Right lung (tissue), 5 donors: ENCODE results near the gene FOXA1. TPM values are rescaled to one million over a fixed set of nuclear protein-coding genes. Genes with fewer than 3 reads are reported as not detected.

Experiments
- DNase-seq, 2 donors: peaks; one replicate each; pipeline ENCODE4 v3.0.0-alpha.2; 2013
- polyA plus RNA-seq, 5 donors: library from polyadenylated mRNA; unstranded; fragments of 120-200 nt; gene quantifications; one replicate each; pipeline versions ENCODE4 v1.2.1 to v1.2.3, GENCODE V29; 2013; ENCODE audit warnings: inconsistent platforms in 1 of 5, low replicate concordance in 1 of 5; ENCODE audit not compliant: insufficient read length in 5 of 5, insufficient read depth in 1 of 5

Gene FOXA1
- polyA plus RNA-seq, 5 donors, result 39.6 to 55.6 (median 45.5) TPM

DNA sequence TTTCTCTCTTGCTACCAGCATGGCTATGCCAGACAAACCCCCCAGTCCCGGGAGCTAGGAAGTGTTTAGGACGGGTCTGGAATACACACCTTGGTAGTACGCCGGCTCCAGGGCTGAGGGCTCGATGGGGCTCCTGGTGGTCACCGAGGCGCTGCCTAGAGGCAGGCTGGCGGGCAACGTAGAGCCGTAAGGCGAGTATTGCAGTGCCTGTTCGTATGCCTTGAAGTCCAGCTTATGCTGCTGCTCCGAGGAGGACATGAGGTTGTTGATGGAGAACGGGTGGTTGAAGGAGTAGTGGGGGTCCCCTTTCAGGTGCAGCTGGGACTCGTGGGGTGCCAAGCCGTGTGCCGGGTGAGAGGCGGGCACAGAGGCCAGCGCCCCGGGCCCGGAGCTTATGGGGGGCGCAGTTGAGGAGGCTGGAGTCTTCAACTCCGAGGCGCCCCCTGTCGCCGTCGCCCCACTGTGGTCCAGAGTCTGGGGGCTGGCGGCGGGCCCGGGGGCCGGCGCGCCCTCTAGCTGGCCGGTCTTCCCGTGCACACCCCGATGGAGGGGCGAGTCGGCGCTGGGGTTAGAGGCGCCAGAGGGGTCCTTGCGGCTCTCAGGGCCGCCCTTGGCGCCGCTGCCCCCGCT, 3.6 kb downstream of the FOXA1 start:
- DNase-seq, result peak; percentile 43 to 47

- DNase-seq, result peak; percentile 25 to 30
These were observed 4.5 kb downstream of the FOXA1 start for GRCh38 chr14:37590428-37591139.

- DNase-seq, result no peak
These were observed 5.2 kb downstream of the FOXA1 start for GRCh38 chr14:37589715-37590427.

DNA sequence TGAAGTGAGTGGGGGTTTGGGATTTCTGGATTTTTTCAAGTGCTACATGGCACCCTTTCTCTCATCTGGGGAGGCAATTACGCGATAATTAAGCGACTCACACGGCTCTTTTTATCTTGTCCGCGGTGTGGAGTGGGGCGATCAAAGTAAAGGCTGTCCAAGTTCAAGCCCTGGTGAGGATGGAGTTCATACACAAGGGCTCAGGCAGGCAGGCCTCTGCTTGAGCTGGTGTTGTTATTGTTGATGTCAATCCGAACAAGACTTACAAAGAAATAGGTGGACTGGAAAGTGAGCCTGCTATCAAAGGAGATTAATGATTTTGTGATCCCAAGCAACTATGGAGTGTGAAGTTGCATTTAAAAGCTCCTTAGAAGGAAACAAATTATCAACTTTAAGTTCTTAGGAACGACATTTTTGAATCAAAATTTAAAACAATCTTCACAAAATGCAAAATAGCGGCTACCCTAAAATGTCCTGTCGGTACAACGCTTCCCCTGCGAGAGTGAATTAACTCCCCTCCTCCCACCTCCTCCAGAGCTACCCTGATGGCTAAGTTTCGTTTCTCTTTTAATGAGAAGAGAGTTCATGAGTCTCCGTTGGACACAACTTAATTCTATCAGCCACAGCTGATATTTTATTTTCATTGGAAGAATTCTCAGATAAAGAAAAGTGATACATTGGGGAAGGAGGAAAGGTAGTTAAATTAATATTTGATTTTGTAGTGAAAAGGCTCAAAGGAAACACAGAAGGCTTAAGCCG, 5.9 kb downstream of the FOXA1 start:
- DNase-seq, result peak; percentile 29 to 34

- DNase-seq, result no peak
These were observed 6.4 kb downstream of the FOXA1 start for GRCh38 chr14:37588667-37588955.

DNA sequence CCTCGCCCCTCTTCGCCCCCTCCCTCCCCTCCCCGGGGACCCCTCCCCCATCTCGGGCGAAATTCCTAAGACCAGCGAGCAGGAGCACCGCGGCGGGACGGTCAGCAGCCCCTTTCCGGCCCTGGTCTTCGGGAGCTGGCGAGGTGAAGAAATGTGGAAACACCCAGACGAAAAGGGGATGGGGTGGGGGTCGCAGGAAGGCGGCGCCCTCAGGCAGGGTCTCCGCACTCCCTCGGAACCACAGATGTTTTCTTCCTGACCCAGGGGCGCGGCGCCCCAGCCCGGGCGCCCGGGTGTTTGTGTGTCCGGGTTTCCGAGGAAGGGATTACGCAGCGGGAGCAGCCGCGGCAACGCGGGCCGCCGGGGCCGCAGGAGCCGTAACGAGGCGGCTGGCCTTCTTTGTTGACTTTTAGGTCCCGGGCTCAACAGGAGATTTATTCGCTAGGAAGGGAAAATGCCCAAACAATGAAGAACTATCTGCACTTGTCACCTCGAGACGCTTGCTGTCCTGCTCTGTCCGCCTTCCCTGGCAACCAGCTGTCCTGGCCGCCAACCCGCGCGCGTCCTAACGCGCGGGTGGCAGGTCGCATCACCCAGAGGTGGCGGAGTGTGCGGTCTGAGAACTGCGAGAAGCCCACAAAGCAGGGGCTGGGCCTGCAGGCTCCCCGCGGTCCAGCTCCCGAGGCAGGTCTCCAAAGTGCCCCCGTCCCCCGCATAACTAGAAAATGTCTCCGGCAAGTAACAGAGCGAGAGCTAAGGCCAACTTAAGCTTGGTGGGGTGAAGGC, 7.0 kb downstream of the FOXA1 start:
- peak; percentile 48 to 52 for DNase-seq

DNA sequence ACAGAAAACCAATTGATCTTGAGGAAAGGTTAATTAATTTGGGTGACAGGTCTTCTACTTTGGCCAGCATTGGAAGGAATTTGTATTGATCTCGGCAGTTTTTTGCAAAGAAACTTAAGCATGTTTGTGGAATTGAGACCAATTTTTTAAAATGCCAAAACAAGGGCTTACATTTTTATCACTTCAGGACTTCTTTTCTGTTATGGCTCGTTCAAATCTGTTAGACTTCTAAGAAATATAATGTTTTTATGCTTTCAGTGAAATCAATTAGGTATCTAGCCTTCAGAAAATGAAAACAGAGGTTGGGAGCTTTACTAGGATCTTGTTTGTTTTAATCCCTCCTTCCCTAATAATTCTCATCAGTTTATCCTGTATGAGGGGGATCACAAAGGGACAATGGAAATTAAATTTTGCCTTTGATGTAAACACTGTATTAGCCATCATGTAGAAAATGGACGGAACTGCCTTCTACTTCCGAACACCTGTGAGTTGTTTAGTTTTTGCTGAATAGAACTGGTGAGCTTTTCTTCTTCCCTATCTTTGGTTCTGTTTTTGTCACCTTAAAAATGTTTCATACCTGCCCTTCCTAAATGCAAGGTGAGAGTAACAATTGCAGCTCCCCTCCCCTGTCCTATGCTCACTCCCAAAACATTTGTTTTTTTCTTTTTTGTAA, 7.8 kb downstream of the FOXA1 start:
- peak; percentile 28 to 34 for DNase-seq

DNA sequence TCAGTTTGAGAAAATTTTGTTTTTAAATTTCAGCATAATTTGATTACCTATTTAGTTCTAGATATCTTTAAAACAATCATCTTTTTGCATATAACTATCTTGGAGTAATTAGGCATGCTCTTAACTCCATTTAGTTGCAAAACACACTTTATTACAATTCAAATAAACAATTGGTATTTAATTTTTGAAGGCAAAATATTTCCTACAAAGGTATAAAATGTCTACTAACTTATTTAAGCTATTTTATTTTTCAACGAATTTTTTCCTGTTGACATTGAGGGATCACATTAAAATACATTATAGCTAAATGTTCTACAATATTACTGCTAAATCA, 8.3 kb downstream of the FOXA1 start:
- no peak for DNase-seq

- peak; percentile 20 to 29 for DNase-seq
These were observed 8.9 kb downstream of the FOXA1 start for GRCh38 chr14:37585971-37586796.

- DNase-seq, result peak; percentile 26 to 37
These were observed 9.9 kb downstream of the FOXA1 start for GRCh38 chr14:37585101-37585511.

DNA sequence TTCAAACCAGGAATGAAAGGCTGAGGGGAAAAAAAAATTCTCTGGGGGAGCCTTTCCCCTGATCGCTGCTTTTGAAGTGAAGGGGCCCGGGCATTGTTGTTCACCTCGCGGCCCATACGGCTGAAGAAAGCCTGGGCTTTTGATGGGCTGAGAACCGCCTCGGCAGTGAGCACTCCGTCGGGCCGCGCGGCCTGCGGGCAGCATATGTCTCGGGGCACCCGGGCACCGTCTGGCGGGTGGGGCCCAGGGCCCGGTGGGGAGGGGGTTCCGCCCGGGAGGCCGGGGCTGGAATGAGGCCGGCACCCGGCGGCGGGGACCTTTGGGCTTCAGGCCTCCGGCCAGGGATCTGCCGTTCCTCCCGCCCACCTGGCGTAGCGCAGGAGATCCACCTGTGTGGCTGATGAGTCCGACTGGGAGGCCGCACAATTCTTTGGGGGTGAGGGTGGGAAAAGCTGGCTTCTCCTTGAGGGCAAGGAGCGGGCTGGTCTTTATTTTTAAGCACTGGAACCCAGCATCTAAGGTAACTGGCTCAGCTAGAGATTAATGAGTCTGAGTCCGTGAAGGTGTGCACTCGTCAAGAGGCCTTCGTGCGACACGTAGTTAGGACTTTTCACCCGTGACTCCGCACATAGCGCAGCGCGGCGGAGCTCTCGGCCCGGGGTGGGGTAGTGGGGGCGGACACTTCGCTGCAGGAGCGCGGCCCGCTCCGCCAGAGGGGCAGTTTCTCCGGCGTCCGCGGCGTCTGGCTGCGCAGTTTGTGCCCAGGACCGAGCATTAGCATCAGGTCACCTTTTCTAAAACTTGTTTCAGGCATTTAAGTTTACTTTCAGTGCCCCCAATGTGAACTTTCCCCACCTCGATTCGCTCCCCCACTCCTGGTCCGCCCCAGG, 10.6 kb downstream of the FOXA1 start:
- peak; percentile 15 to 38 for DNase-seq

GRCh38 chr14:37583358-37584210, 11.5 kb downstream of the FOXA1 start:
- peak; percentile 31 to 46 for DNase-seq

DNA sequence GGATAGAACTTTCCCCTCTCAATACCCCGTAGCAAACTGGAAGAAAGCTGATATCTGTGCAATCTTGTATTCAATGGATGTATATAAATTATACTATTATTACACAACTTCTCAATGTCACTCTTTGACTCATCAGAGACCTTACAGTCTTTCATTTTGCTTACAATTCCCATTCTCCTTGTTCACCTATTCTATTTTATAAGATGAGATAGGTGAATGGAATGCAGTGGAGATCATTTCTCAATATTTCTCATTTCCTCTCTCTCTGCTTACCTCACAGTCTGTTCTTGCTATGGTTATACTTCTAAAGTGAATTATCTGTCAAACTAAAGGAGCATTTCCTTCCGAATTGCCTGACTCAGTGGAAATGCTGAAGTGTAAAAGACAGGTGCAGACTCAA, 14.9 kb downstream of the FOXA1 start:
- DNase-seq, result no peak

DNA sequence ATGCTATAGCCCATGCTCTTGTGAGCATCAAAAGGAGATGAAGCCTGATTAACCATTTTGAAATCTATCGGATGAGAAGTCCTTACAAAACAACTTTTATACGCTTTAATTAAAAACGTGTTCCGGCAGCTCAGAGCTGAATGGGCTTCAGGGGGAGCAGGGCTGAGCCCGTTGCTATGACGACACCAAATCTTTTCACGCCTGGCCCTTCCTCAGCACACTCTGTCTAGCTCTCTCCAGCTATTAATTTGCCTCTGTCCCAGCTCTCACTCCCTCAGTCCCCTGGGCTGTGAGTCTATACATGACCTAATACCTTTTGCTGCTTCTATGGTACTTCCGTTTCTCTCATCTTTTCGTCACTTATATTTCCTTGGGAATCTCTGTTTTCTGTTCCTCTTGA, 15.8 kb downstream of the FOXA1 start:
- no peak for DNase-seq

- no peak for DNase-seq
These were observed 21.7 kb downstream of the FOXA1 start for GRCh38 chr14:37573356-37573755.

DNA sequence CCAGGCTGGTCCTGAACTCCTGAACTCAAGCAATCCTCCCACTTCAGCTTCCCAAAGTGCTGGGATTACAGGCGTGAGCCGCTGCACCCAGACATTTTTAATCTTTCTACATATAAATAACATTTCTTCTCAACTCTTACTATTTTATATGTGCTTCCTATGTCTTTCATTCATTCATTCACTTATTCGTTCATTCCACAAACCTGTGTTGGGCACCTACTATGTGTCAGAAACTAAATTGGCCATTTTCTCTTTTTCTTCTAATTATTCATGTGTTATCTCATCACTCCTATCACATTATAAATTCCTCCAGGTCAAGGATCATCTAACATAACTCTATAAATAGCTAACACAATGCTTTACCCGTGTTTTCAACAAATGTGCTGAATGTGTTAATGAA, 23.7 kb downstream of the FOXA1 start:
- DNase-seq, result no peak

DNA sequence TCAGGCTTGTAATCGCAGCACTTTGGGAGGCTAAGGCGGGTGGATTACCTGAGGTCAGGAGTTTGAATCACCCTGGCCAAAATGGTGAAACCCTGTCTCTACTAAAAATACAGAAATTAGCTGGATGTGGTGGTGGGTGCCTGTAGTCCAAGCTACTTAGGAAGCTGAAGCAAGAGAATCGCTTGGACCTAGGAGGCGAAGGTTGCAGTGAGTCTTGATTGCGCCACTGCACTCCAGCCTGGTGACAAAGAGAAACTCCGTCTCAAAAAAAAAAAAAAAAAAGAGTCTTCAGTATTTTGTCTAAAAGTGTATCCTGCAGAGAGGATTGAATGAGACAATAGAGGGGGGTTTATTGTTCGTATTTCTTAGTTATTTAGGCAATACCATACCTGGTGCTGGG, 25.3 kb downstream of the FOXA1 start:
- no peak for DNase-seq

- no peak for DNase-seq
These were observed 28.2 kb downstream of the FOXA1 start for GRCh38 chr14:37566811-37567371.
